ENCODE results near the gene RAD21L1.

RAD21L1 gene

DNA sequence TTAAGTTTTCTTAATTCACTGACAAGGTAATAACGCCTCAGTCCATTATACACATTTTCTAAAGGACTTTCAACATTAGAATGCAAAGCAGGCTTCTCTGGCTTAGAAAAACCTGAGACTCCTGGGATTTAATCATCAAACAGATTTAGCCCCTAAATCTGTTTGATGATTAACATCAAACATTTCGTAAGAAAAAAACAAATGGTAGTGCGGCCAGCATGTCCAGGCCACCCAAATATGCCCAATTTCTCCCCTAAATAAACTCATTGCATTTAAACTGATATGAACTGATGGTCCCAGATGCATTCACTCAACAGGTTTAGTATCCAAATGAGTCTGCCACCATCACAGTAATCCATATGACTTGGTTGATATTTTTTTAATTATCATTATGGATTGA, 47.2 kb upstream of the RAD21L1 start:
- H3K9me2 ChIP-seq (replicated peaks; ENCODE audit: insufficient read depth, low read length) = no peaks in the 10 kb centered on the region
- H3K79me2 ChIP-seq (ENCODE audit: insufficient read depth, low read length) = no peaks in the 10 kb centered on the region
- H3K9ac ChIP-seq (ENCODE audit: low read length) = no peak overlapping the region
- no peaks in the 10 kb centered on the region for H3F3A ChIP-seq (ENCODE audit: insufficient read depth)
- H3K9me3 ChIP-seq (ENCODE audit: insufficient read depth, low read length) = no peaks in the 10 kb centered on the region
- no peak overlapping the region for H2AFZ ChIP-seq (ENCODE audit: low read depth, low read length, severe bottlenecking)
- no peak overlapping the region for H3K4me3 ChIP-seq (ENCODE audit: insufficient read depth, low read length, poor library complexity, severe bottlenecking)
- H3K36me3 ChIP-seq (ENCODE audit: low read length) = no peaks in the 10 kb centered on the region
- no peaks in the 10 kb centered on the region for H3K27me3 ChIP-seq (ENCODE audit: low read length)
- H3K4me2 ChIP-seq (ENCODE audit: low read depth, low read length, poor library complexity, severe bottlenecking) = no peak overlapping the region
- TF ChIP-seq EZH2phosphoT487 (conservative IDR thresholded peaks at IDR 0.05; ENCODE audit: low read length) = no peak
- TF ChIP-seq, protein P1, sequence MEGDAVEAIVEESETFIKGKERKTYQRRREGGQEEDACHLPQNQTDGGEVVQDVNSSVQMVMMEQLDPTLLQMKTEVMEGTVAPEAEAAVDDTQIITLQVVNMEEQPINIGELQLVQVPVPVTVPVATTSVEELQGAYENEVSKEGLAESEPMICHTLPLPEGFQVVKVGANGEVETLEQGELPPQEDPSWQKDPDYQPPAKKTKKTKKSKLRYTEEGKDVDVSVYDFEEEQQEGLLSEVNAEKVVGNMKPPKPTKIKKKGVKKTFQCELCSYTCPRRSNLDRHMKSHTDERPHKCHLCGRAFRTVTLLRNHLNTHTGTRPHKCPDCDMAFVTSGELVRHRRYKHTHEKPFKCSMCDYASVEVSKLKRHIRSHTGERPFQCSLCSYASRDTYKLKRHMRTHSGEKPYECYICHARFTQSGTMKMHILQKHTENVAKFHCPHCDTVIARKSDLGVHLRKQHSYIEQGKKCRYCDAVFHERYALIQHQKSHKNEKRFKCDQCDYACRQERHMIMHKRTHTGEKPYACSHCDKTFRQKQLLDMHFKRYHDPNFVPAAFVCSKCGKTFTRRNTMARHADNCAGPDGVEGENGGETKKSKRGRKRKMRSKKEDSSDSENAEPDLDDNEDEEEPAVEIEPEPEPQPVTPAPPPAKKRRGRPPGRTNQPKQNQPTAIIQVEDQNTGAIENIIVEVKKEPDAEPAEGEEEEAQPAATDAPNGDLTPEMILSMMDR (IDR thresholded peaks at IDR 0.05; ENCODE audit: insufficient read depth, low read length, poor library complexity, severe bottlenecking) = no peak
- H4K20me1 ChIP-seq (ENCODE audit: low read depth, low read length) = no peaks in the 10 kb centered on the region
- H3K27ac ChIP-seq (ENCODE audit: low read depth, low read length) = no peak overlapping the region

DNA sequence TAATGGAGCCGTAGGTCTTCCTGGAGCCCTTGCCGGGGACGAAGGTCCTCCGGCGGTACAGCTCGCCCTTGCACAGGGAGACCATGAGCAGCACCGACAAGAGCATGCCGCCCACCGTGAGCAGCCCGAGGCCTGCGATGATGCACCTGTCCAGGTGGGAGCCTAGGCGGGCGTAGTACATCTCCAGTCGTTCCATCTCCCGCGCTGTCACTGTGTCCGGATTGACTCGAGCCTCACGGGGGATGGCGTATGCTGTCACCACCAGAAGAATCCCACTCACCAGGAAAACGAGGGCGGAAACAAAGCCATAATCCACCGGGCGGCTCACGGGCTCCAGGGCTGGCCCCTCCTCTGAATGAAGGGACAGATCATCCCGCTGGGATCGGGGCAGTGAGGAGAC, 44.9 kb upstream of the RAD21L1 start:
- H2AFZ ChIP-seq (ENCODE audit: low read depth, low read length, severe bottlenecking) = no peak overlapping the region
- no peaks in the 10 kb centered on the region for H3K79me2 ChIP-seq (ENCODE audit: insufficient read depth, low read length)
- no peak overlapping the region for H3K4me2 ChIP-seq (ENCODE audit: low read depth, low read length, poor library complexity, severe bottlenecking)
- H3K4me3 ChIP-seq (ENCODE audit: insufficient read depth, low read length, poor library complexity, severe bottlenecking) = no peak overlapping the region
- TF ChIP-seq, protein P1 (IDR thresholded peaks at IDR 0.05; ENCODE audit: insufficient read depth, low read length, poor library complexity, severe bottlenecking) = no peak
- no peak for TF ChIP-seq EZH2phosphoT487 (conservative IDR thresholded peaks at IDR 0.05; ENCODE audit: low read length)
- H4K20me1 ChIP-seq (ENCODE audit: low read depth, low read length) = no peaks in the 10 kb centered on the region
- no peak overlapping the region for H3K27ac ChIP-seq (ENCODE audit: low read depth, low read length)
- H3K9me2 ChIP-seq (replicated peaks; ENCODE audit: insufficient read depth, low read length) = no peaks in the 10 kb centered on the region
- no peaks in the 10 kb centered on the region for H3K36me3 ChIP-seq (ENCODE audit: low read length)
- H3K9ac ChIP-seq (ENCODE audit: low read length) = no peak overlapping the region
- no peaks in the 10 kb centered on the region for H3K9me3 ChIP-seq (ENCODE audit: insufficient read depth, low read length)
- no peaks in the 10 kb centered on the region for H3K27me3 ChIP-seq (ENCODE audit: low read length)
- H3F3A ChIP-seq (ENCODE audit: insufficient read depth) = no peaks in the 10 kb centered on the region

- H3K36me3 ChIP-seq (ENCODE audit: low read length) = no peaks in the 10 kb centered on the region
- no peaks in the 10 kb centered on the region for H3K9me3 ChIP-seq (ENCODE audit: insufficient read depth, low read length)
- no peak overlapping the region for H3K27ac ChIP-seq (ENCODE audit: low read depth, low read length)
- no peaks in the 10 kb centered on the region for H3F3A ChIP-seq (ENCODE audit: insufficient read depth)
- no peak overlapping the region for H2AFZ ChIP-seq (ENCODE audit: low read depth, low read length, severe bottlenecking)
- H3K9ac ChIP-seq (ENCODE audit: low read length) = no peak overlapping the region
- H3K4me3 ChIP-seq (ENCODE audit: insufficient read depth, low read length, poor library complexity, severe bottlenecking) = no peak overlapping the region
- H3K27me3 ChIP-seq (ENCODE audit: low read length) = no peaks in the 10 kb centered on the region
- no peaks in the 10 kb centered on the region for H3K9me2 ChIP-seq (replicated peaks; ENCODE audit: insufficient read depth, low read length)
- H3K79me2 ChIP-seq (ENCODE audit: insufficient read depth, low read length) = no peaks in the 10 kb centered on the region
- no peaks in the 10 kb centered on the region for H4K20me1 ChIP-seq (ENCODE audit: low read depth, low read length)
- no peak overlapping the region for H3K4me2 ChIP-seq (ENCODE audit: low read depth, low read length, poor library complexity, severe bottlenecking)
- no peak for TF ChIP-seq EZH2phosphoT487 (conservative IDR thresholded peaks at IDR 0.05; ENCODE audit: low read length)
- TF ChIP-seq, protein P1 (IDR thresholded peaks at IDR 0.05; ENCODE audit: insufficient read depth, low read length, poor library complexity, severe bottlenecking) = no peak
Observed at GRCh38 chr20:1182106-1182505, 43.7 kb upstream of the RAD21L1 start.
